ENCODE data around the gene RAP1GAP2. TPM values are rescaled to one million over a fixed set of nuclear protein-coding genes. Genes with fewer than 3 reads are reported as not detected.

RAP1GAP2 gene
- total RNA-seq, 2 donors from 2014 or later: 77.3 to 109 TPM

- Mint-ChIP-seq H3K36me3 (ENCODE audit: low read depth) (peaks cover 2% of the 10 kb centered on the region), H3K27me3 (no peaks in the 10 kb centered on the region), H3K4me3 (no peak overlapping the region), H3K27ac (no peak overlapping the region), H3K4me1 (peaks cover 22% of the 10 kb centered on the region)
- no peaks in the 10 kb centered on the region for H3K9me3 ChIP-seq (ENCODE audit: control insufficient read depth, low read length, poor library complexity, severe bottlenecking)
- ATAC-seq: no peak
- DNase-seq: no peak
Observed at GRCh38 chr17:2830678-2831077, 34.4 kb downstream of the RAP1GAP2 start.

- H3K27ac Mint-ChIP-seq: no peak overlapping the region
- ATAC-seq (no peak), DNase-seq (no peak)
- no peak overlapping the region for H3K4me3 Mint-ChIP-seq
- H3K36me3 Mint-ChIP-seq (ENCODE audit: low read depth): peaks cover 3% of the 10 kb centered on the region
- no peaks in the 10 kb centered on the region for H3K27me3 Mint-ChIP-seq
- peaks cover 13% of the 10 kb centered on the region for H3K4me1 Mint-ChIP-seq
- no peaks in the 10 kb centered on the region for H3K9me3 ChIP-seq (ENCODE audit: control insufficient read depth, low read length, poor library complexity, severe bottlenecking)
Observed at GRCh38 chr17:2835780-2836179, 39.5 kb downstream of the RAP1GAP2 start.

- no peaks in the 10 kb centered on the region for H3K9me3 ChIP-seq (ENCODE audit: control insufficient read depth, low read length, poor library complexity, severe bottlenecking)
- Mint-ChIP-seq H3K36me3 (ENCODE audit: low read depth) (peaks cover 3% of the 10 kb centered on the region), H3K27me3 (no peaks in the 10 kb centered on the region), H3K4me1 (peaks cover 15% of the 10 kb centered on the region), H3K4me3 (no peak overlapping the region), H3K27ac (no peak overlapping the region)
- peak in 2 of 3 donors; percentile 37 to 43 for DNase-seq
- ATAC-seq: peak; percentile 100
Observed at GRCh38 chr17:2837147-2837561, 40.9 kb downstream of the RAP1GAP2 start.

GRCh38 chr17:2841606-2842005 lies 45.4 kb downstream of the RAP1GAP2 start:
- no peak for ATAC-seq
- no peak overlapping the region for H3K4me3 Mint-ChIP-seq

GRCh38 chr17:2842464-2842863 lies 46.2 kb downstream of the RAP1GAP2 start:
- ATAC-seq: no peak
- H3K9me3 ChIP-seq (ENCODE audit: control insufficient read depth, low read length, poor library complexity, severe bottlenecking): no peaks in the 10 kb centered on the region
- Mint-ChIP-seq H3K4me3 (no peak overlapping the region), H3K27me3 (no peaks in the 10 kb centered on the region), H3K36me3 (ENCODE audit: low read depth) (peaks cover 3% of the 10 kb centered on the region), H3K4me1 (peaks cover 8% of the 10 kb centered on the region), H3K27ac (no peak overlapping the region)
- DNase-seq: no peak

More at GRCh38 chr17:2841606-2842005, 45.4 kb downstream of the RAP1GAP2 start:
- no peaks in the 10 kb centered on the region for H3K27me3 Mint-ChIP-seq
- no peak for DNase-seq
- H3K9me3 ChIP-seq (ENCODE audit: control insufficient read depth, low read length, poor library complexity, severe bottlenecking): no peaks in the 10 kb centered on the region
- peaks cover 12% of the 10 kb centered on the region for H3K4me1 Mint-ChIP-seq
- H3K27ac Mint-ChIP-seq: no peak overlapping the region
- H3K36me3 Mint-ChIP-seq (ENCODE audit: low read depth): peaks cover 3% of the 10 kb centered on the region

GRCh38 chr17:2844416-2844815 lies 48.2 kb downstream of the RAP1GAP2 start:
- H3K27me3 Mint-ChIP-seq: no peaks in the 10 kb centered on the region
- no peak overlapping the region for H3K4me3 Mint-ChIP-seq
- H3K4me1 Mint-ChIP-seq: peaks cover 18% of the 10 kb centered on the region
- ATAC-seq (no peak), DNase-seq (no peak)
- no peaks in the 10 kb centered on the region for H3K9me3 ChIP-seq (ENCODE audit: control insufficient read depth, low read length, poor library complexity, severe bottlenecking)
- no peak overlapping the region for H3K27ac Mint-ChIP-seq
- H3K36me3 Mint-ChIP-seq (ENCODE audit: low read depth): peaks cover 3% of the 10 kb centered on the region

GRCh38 chr17:2847381-2848333 lies 51.4 kb downstream of the RAP1GAP2 start:
- H3K4me3 Mint-ChIP-seq: no peak overlapping the region
- ATAC-seq: no peak
- peaks cover 5% of the 10 kb centered on the region for H3K36me3 Mint-ChIP-seq (ENCODE audit: low read depth)
- DNase-seq: no peak
- no peak overlapping the region for H3K27ac Mint-ChIP-seq
- H3K4me1 Mint-ChIP-seq: peaks cover 23% of the 10 kb centered on the region
- no peaks in the 10 kb centered on the region for H3K9me3 ChIP-seq (ENCODE audit: control insufficient read depth, low read length, poor library complexity, severe bottlenecking)
- H3K27me3 Mint-ChIP-seq: no peaks in the 10 kb centered on the region

- Mint-ChIP-seq H3K36me3 (ENCODE audit: low read depth) (peaks cover 5% of the 10 kb centered on the region), H3K4me1 (peaks cover 19% of the 10 kb centered on the region), H3K27me3 (no peaks in the 10 kb centered on the region), H3K4me3 (no peak overlapping the region), H3K27ac (no peak overlapping the region)
- no peak for DNase-seq
- H3K9me3 ChIP-seq (ENCODE audit: control insufficient read depth, low read length, poor library complexity, severe bottlenecking): no peaks in the 10 kb centered on the region
- ATAC-seq: no peak
Observed at GRCh38 chr17:2849327-2849670, 53.1 kb downstream of the RAP1GAP2 start.

- Mint-ChIP-seq H3K27ac (peak overlapping the region; percentile 59), H3K4me3 (peak overlapping the region; percentile 45), H3K36me3 (ENCODE audit: low read depth) (peaks cover 5% of the 10 kb centered on the region), H3K27me3 (no peaks in the 10 kb centered on the region), H3K4me1 (peaks cover 25% of the 10 kb centered on the region)
- H3K9me3 ChIP-seq (ENCODE audit: control insufficient read depth, low read length, poor library complexity, severe bottlenecking): no peaks in the 10 kb centered on the region
- DNase-seq (no peak), ATAC-seq (no peak)
Observed at GRCh38 chr17:2850991-2851390, 54.8 kb downstream of the RAP1GAP2 start.

- ATAC-seq: no peak
- Mint-ChIP-seq H3K4me1 (peaks cover 28% of the 10 kb centered on the region), H3K4me3 (peak overlapping the region; percentile 28), H3K27ac (peak overlapping the region; percentile 59), H3K36me3 (ENCODE audit: low read depth) (peaks cover 5% of the 10 kb centered on the region), H3K27me3 (no peaks in the 10 kb centered on the region)
- no peaks in the 10 kb centered on the region for H3K9me3 ChIP-seq (ENCODE audit: control insufficient read depth, low read length, poor library complexity, severe bottlenecking)
- no peak for DNase-seq
Observed at GRCh38 chr17:2851615-2852014, 55.4 kb downstream of the RAP1GAP2 start.

GRCh38 chr17:2852221-2852620 lies 56.0 kb downstream of the RAP1GAP2 start:
- Mint-ChIP-seq H3K27me3 (no peaks in the 10 kb centered on the region), H3K4me3 (peak overlapping the region; percentile 69)
- no peak for ATAC-seq

GRCh38 chr17:2852729-2853282 lies 56.6 kb downstream of the RAP1GAP2 start:
- no peak for ATAC-seq
- Mint-ChIP-seq H3K4me1 (peaks cover 34% of the 10 kb centered on the region), H3K36me3 (ENCODE audit: low read depth) (peaks cover 5% of the 10 kb centered on the region), H3K4me3 (peak overlapping the region; percentile 78), H3K27ac (no peak overlapping the region), H3K27me3 (no peaks in the 10 kb centered on the region)
- H3K9me3 ChIP-seq (ENCODE audit: control insufficient read depth, low read length, poor library complexity, severe bottlenecking): no peaks in the 10 kb centered on the region
- DNase-seq: no peak

More at GRCh38 chr17:2852221-2852620, 56.0 kb downstream of the RAP1GAP2 start:
- H3K9me3 ChIP-seq (ENCODE audit: control insufficient read depth, low read length, poor library complexity, severe bottlenecking): no peaks in the 10 kb centered on the region
- peaks cover 5% of the 10 kb centered on the region for H3K36me3 Mint-ChIP-seq (ENCODE audit: low read depth)
- H3K4me1 Mint-ChIP-seq: peaks cover 34% of the 10 kb centered on the region
- DNase-seq: no peak
- H3K27ac Mint-ChIP-seq: no peak overlapping the region

GRCh38 chr17:2853283-2854142 lies 57.3 kb downstream of the RAP1GAP2 start:
- ATAC-seq (peak; percentile 61), DNase-seq (peak; percentile 26 to 29 (median 27))
- no peaks in the 10 kb centered on the region for H3K9me3 ChIP-seq (ENCODE audit: control insufficient read depth, low read length, poor library complexity, severe bottlenecking)
- Mint-ChIP-seq H3K27ac (no peak overlapping the region), H3K27me3 (no peaks in the 10 kb centered on the region), H3K4me3 (peak overlapping the region; percentile 85), H3K4me1 (peaks cover 32% of the 10 kb centered on the region), H3K36me3 (ENCODE audit: low read depth) (peaks cover 5% of the 10 kb centered on the region)
